Measurements from ENCODE around the gene RARRES1. TPM values are rescaled to one million over a fixed set of nuclear protein-coding genes. Genes with fewer than 3 reads are reported as not detected.
A peak's percentile ranks its signal among the peaks of the same experiment; 100 is the strongest.

The RARRES1 gene
- total RNA-seq, 1 experiment from 2014 or later, result 20.5 TPM

DNA sequence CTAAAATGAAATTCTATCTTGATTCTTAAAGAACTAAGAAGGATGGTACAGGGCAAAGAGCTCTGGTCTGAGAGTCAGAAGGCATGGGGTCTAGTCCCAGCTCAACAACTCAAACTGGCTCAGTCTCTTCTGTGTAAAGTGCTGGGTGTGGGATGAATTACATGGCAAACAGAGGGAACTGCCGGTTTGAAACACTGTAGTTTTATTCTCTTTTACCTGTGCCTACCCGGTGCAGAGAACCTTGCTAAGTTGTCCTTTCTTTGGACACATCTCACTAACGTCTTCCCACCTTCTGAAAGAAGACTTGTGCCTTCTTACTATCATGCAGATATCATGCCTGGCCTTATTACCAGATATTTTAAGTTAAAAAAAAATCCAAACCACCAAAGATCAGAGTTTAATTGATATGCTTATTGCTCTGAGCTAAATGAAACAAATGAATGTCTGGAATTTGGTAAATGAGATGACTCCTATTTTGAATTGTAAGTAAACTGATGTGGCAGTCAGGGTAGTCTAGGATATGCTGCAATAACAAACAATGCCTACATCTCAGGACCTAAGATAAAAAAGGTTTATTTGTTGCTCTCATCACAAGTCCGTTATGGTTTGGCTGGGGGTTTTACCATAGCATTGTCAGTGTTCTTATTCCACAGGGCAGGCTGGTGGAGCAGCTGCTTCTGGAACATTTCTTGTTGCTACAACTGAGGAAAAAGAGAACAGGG lies 12.5 kb upstream of the RARRES1 start:
- peak in 1 of 2 experiments; percentile 19 for DNase-seq
- Histone ChIP-seq H3K9me3 (ENCODE audit: insufficient read depth, low read depth) (no peaks in the 10 kb centered on the region), H3K27me3 (ENCODE audit: insufficient read depth, low read depth) (no peaks in the 10 kb centered on the region), H3K27ac (0 out of 2 replicates have a peak overlapping the region, but pooled peaks have one; percentile 16), H4K20me1 (ENCODE audit: insufficient read depth) (no peaks in the 10 kb centered on the region), H3K4me1 (replicated peaks; ENCODE audit: insufficient read depth) (peaks cover 30% of the 10 kb centered on the region), H3K4me3 (no peak overlapping the region), H3F3A (ENCODE audit: insufficient read depth, low read depth) (peaks cover 24% of the 10 kb centered on the region), H3K9me2 (ENCODE audit: insufficient read depth) (no peaks in the 10 kb centered on the region), H3K79me2 (ENCODE audit: low read depth) (no peaks in the 10 kb centered on the region), H3K36me3 (ENCODE audit: low read depth) (peaks cover 15% of the 10 kb centered on the region), H3K4me2 (no peak overlapping the region), H2AFZ (no peak overlapping the region)
- ChIA-PET CTCF (no interaction called here), POLR2A (ENCODE audit: unreplicated experiment) (no interaction called here)
- TF ChIP-seq, protein P1, sequence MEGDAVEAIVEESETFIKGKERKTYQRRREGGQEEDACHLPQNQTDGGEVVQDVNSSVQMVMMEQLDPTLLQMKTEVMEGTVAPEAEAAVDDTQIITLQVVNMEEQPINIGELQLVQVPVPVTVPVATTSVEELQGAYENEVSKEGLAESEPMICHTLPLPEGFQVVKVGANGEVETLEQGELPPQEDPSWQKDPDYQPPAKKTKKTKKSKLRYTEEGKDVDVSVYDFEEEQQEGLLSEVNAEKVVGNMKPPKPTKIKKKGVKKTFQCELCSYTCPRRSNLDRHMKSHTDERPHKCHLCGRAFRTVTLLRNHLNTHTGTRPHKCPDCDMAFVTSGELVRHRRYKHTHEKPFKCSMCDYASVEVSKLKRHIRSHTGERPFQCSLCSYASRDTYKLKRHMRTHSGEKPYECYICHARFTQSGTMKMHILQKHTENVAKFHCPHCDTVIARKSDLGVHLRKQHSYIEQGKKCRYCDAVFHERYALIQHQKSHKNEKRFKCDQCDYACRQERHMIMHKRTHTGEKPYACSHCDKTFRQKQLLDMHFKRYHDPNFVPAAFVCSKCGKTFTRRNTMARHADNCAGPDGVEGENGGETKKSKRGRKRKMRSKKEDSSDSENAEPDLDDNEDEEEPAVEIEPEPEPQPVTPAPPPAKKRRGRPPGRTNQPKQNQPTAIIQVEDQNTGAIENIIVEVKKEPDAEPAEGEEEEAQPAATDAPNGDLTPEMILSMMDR (conservative IDR thresholded peaks at IDR 0.05), result no peak
- no peak for TF ChIP-seq EZH2 (IDR thresholded peaks at IDR 0.05; ENCODE audit: low read depth)
- intact Hi-C loops (cut with micrococcal nuclease; ENCODE audit: unreplicated experiment), result no loop called here
- no TSS peak for BruUV-seq (replicated peaks)

DNA sequence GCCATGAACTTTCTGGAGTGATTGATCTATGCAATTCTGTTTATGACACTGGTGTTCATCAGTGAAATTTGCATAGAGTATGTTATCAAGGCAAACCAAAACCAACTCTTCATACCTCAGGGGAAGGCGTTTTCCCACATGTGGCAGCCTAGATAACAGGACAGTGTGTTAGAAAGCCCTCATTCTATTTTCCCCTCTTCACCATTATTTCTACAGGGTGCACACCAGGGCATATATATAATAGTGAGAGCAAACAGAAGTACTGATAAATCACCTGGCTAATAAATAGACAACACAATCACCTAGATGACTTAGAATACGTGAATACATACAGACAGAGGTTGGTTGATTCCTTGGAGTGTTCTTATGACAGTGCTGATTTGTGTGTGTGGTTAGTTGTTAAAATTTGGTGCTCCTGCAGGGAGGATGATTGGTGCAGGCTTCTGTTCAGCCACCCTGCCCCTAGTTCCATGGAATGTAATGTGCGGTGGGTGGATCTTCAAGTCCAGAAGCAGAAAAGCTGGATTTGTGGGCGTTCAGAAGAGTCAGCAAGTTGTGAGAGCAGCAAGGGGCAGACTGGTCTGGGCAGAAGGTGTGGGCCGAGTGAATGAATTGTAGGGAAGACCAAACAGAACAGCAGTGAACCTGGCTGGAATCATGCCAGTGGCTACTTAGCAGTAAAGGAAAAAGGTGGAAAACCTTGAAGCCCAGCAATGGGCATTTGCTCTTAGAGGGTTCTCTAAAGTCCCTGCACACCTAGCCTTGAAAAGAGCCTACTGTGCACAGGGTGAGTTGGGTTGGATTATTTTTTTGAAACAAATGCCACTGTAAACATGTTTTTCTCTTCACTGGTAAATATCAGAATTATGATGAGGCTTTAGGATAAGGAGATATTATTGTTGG lies 11.7 kb upstream of the RARRES1 start:
- peaks cover 24% of the 10 kb centered on the region for H3F3A ChIP-seq (ENCODE audit: insufficient read depth, low read depth)
- BruUV-seq (replicated peaks), result no TSS peak
- no peak overlapping the region for H3K4me2 ChIP-seq
- intact Hi-C loops (cut with micrococcal nuclease; ENCODE audit: unreplicated experiment), result no loop called here
- no peaks in the 10 kb centered on the region for H4K20me1 ChIP-seq (ENCODE audit: insufficient read depth)
- H2AFZ ChIP-seq, result no peak overlapping the region
- DNase-seq, result peak; percentile 41 to 42
- H3K9me2 ChIP-seq (ENCODE audit: insufficient read depth), result no peaks in the 10 kb centered on the region
- H3K4me3 ChIP-seq, result no peak overlapping the region
- no peaks in the 10 kb centered on the region for H3K27me3 ChIP-seq (ENCODE audit: insufficient read depth, low read depth)
- H3K36me3 ChIP-seq (ENCODE audit: low read depth), result peaks cover 9% of the 10 kb centered on the region
- TF ChIP-seq, protein P1 (conservative IDR thresholded peaks at IDR 0.05), result no peak
- TF ChIP-seq EZH2 (IDR thresholded peaks at IDR 0.05; ENCODE audit: low read depth), result no peak
- H3K79me2 ChIP-seq (ENCODE audit: low read depth), result no peaks in the 10 kb centered on the region
- no peaks in the 10 kb centered on the region for H3K9me3 ChIP-seq (ENCODE audit: insufficient read depth, low read depth)
- 0 out of 2 replicates have a peak overlapping the region, but pooled peaks have one; percentile 16 for H3K27ac ChIP-seq
- POLR2A ChIA-PET (ENCODE audit: unreplicated experiment), result no interaction called here
- CTCF ChIA-PET, result interaction anchor here (1.4 kb wide), 1 partner anchor 46 kb away, joined by 3 read pairs; no protein-coding TSS in a partner anchor
- peaks cover 28% of the 10 kb centered on the region for H3K4me1 ChIP-seq (replicated peaks; ENCODE audit: insufficient read depth)

DNA sequence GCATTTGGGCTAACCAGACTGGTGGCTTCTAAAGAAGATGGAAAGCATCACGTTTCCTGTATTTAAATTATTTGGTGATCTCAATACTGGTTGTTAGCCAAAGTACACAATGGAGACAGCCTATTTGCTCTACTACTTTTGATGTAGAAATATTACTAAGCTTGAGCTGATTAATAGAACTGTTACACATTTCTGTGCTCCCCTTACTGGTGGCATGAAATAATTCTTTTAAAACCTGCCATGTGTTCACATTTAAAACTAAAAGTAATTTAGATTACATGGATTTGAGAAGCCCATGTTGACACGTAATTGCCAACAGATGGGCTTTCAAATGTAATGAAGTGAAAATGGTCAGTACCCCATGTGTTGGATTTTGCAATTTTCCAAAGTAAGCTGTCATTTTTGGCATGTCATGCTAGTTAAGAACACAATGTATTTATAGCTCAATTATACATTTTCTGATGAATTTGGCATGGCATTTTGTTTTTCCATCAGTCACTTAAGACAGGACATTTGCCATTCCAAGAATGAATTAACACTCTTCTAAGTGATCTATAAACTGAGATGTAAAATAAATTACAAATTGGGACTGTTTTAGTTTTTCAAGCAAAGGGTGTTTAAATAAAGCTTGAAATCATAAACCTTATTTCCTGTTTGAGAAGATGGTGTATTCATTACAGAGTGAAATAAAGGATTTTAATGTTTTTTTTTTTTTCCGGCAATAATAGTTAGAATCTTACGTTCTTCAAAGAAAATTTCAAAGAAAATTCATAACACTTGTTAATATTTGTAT lies 10.8 kb upstream of the RARRES1 start:
- peak in 1 of 2 experiments; percentile 76 for DNase-seq
- peaks cover 23% of the 10 kb centered on the region for H3K4me1 ChIP-seq (replicated peaks; ENCODE audit: insufficient read depth)
- H3K4me2 ChIP-seq, result no peak overlapping the region
- no peaks in the 10 kb centered on the region for H3K9me2 ChIP-seq (ENCODE audit: insufficient read depth)
- H3K9me3 ChIP-seq (ENCODE audit: insufficient read depth, low read depth), result no peaks in the 10 kb centered on the region
- no peaks in the 10 kb centered on the region for H3K79me2 ChIP-seq (ENCODE audit: low read depth)
- H2AFZ ChIP-seq, result no peak overlapping the region
- H3K4me3 ChIP-seq, result no peak overlapping the region
- ChIA-PET POLR2A (ENCODE audit: unreplicated experiment) (no interaction called here), CTCF (interaction anchor here (1.4 kb wide), 1 partner anchor 46 kb away, joined by 3 read pairs; no protein-coding TSS in a partner anchor)
- H3K27me3 ChIP-seq (ENCODE audit: insufficient read depth, low read depth), result no peaks in the 10 kb centered on the region
- intact Hi-C loops (cut with micrococcal nuclease; ENCODE audit: unreplicated experiment), result no loop called here
- no peaks in the 10 kb centered on the region for H4K20me1 ChIP-seq (ENCODE audit: insufficient read depth)
- H3K36me3 ChIP-seq (ENCODE audit: low read depth), result peaks cover 9% of the 10 kb centered on the region
- no TSS peak for BruUV-seq (replicated peaks)
- peaks cover 23% of the 10 kb centered on the region for H3F3A ChIP-seq (ENCODE audit: insufficient read depth, low read depth)
- 0 out of 2 replicates have a peak overlapping the region, but pooled peaks have one; percentile 14 for H3K27ac ChIP-seq
- no peak for TF ChIP-seq EZH2 (IDR thresholded peaks at IDR 0.05; ENCODE audit: low read depth)
- TF ChIP-seq, protein P1 (conservative IDR thresholded peaks at IDR 0.05), result no peak
